Thyroid gland (tissue), 4 donors: Measurements from ENCODE around the gene ZNF467.

Experiments used
- CTCF ChIP-seq, 6 experiments: fragments of 200-600 bp in 3 of 6; fragments of 450-650 bp in 3 of 6; sonication (generic) in 3 of 6; IDR thresholded peaks; one replicate each; pipeline ENCODE4 v1.5.1; 2016 to 2019; ENCODE audit warnings: antibody characterized with exemption in 6 of 6, mild to moderate bottlenecking in 2 of 6, inconsistent platforms in 1 of 6, moderate library complexity in 1 of 6
- POLR2A ChIP-seq, 2 donors: fragments of 450-650 bp; IDR thresholded peaks; one replicate each; pipeline ENCODE4 v1.6.1; 2017; ENCODE audit warnings: antibody characterized with exemption in 2 of 2, mild to moderate bottlenecking in 2 of 2, moderate library complexity in 1 of 2

GRCh38 chr7:149806726-149807125 is 33.3 kb upstream of the ZNF467 start:
- no peak for TF ChIP-seq CTCF (IDR thresholded peaks at IDR 0.05)
- TF ChIP-seq POLR2A (IDR thresholded peaks at IDR 0.05) = no peak
